Measurements from ENCODE around the gene CAMKMT. TPM values are rescaled to one million over a fixed set of nuclear protein-coding genes. Genes with fewer than 3 reads are reported as not detected.

The CAMKMT gene
- total RNA-seq, 2 experiments from 2014 or later, result 11.9 to 13.9 TPM

GRCh38 chr2:44716131-44716530 lies 354.4 kb downstream of the CAMKMT start:
- Histone ChIP-seq H3K27ac (ENCODE audit: low read depth in 1 of 2, low read length in 2 of 2) (no peak overlapping the region), H3K27me3 (ENCODE audit: control insufficient read depth in 1 of 2, insufficient read depth in 2 of 2, low read length in 2 of 2) (no peaks in the 10 kb centered on the region), H3K4me1 (ENCODE audit: insufficient read depth, low read length) (peaks cover 2% of the 10 kb centered on the region), H3K9me3 (ENCODE audit: control insufficient read depth in 1 of 2, insufficient read depth in 1 of 2, low read length in 2 of 2) (no peaks in the 10 kb centered on the region), H3K36me3 (ENCODE audit: insufficient read depth, low read length) (no peaks in the 10 kb centered on the region), H3K4me3 (ENCODE audit: low read length) (no peak overlapping the region)
- H3K4me3 Mint-ChIP-seq, result no peak overlapping the region
- H3K9me3 Mint-ChIP-seq, result no peaks in the 10 kb centered on the region
- no peak overlapping the region for H3K27ac Mint-ChIP-seq
- DNase-seq, result no peak
- TF ChIP-seq, protein P1, sequence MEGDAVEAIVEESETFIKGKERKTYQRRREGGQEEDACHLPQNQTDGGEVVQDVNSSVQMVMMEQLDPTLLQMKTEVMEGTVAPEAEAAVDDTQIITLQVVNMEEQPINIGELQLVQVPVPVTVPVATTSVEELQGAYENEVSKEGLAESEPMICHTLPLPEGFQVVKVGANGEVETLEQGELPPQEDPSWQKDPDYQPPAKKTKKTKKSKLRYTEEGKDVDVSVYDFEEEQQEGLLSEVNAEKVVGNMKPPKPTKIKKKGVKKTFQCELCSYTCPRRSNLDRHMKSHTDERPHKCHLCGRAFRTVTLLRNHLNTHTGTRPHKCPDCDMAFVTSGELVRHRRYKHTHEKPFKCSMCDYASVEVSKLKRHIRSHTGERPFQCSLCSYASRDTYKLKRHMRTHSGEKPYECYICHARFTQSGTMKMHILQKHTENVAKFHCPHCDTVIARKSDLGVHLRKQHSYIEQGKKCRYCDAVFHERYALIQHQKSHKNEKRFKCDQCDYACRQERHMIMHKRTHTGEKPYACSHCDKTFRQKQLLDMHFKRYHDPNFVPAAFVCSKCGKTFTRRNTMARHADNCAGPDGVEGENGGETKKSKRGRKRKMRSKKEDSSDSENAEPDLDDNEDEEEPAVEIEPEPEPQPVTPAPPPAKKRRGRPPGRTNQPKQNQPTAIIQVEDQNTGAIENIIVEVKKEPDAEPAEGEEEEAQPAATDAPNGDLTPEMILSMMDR (IDR thresholded peaks at IDR 0.05), result no peak
- ChIA-PET CTCF (no interaction called here), POLR2A (no interaction called here)
- no peaks in the 10 kb centered on the region for H3K27me3 Mint-ChIP-seq
- H3K36me3 Mint-ChIP-seq (ENCODE audit: low read depth), result peaks cover 5% of the 10 kb centered on the region
- ATAC-seq (ENCODE audit: poor library complexity), result no peak
- intact Hi-C loops (cut with DNase I, micrococcal nuclease), result no loop called here
- no peaks in the 10 kb centered on the region for H3K4me1 Mint-ChIP-seq (ENCODE audit: low read depth)

DNA sequence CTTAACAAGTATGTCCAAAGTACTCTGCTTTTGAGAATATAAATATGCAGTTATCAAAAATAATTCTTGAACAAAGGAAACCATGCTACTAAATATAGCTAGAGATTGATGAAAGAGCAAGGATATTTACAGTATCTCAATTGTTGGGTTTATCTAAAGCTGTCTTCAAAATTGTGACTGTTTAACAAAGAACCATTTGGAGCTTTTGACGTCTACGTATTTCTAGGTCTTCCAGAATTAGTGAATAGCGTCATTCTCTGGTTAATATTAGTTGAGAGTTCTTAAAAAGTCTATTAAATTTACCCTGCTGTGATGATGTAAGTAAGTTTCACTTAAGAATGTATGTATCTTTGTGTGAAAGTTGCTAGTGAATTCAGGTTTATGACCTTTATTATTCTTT lies 356.7 kb downstream of the CAMKMT start:
- no peak overlapping the region for H3K27ac Mint-ChIP-seq
- intact Hi-C loops (cut with DNase I, micrococcal nuclease), result no loop called here

GRCh38 chr2:44719562-44719961 lies 357.8 kb downstream of the CAMKMT start:
- H3K4me3 Mint-ChIP-seq, result no peak overlapping the region
- H3K27me3 ChIP-seq (ENCODE audit: control insufficient read depth in 1 of 2, insufficient read depth in 2 of 2, low read length in 2 of 2), result no peaks in the 10 kb centered on the region
- H3K36me3 Mint-ChIP-seq (ENCODE audit: low read depth), result no peaks in the 10 kb centered on the region
- H3K27ac ChIP-seq (ENCODE audit: low read depth in 1 of 2, low read length in 2 of 2), result no peak overlapping the region
- no peak overlapping the region for H3K4me3 ChIP-seq (ENCODE audit: low read length)
- ATAC-seq (ENCODE audit: poor library complexity) (no peak), DNase-seq (no peak)
- H3K9me3 ChIP-seq (ENCODE audit: control insufficient read depth in 1 of 2, insufficient read depth in 1 of 2, low read length in 2 of 2), result no peaks in the 10 kb centered on the region
- POLR2A ChIA-PET, result no interaction called here
- H3K4me1 ChIP-seq (ENCODE audit: insufficient read depth, low read length), result no peaks in the 10 kb centered on the region
- no peak overlapping the region for H3K27ac Mint-ChIP-seq
- H3K27me3 Mint-ChIP-seq, result no peaks in the 10 kb centered on the region
- CTCF ChIA-PET, result no interaction called here
- H3K36me3 ChIP-seq (ENCODE audit: insufficient read depth, low read length), result no peaks in the 10 kb centered on the region
- intact Hi-C loops (cut with DNase I, micrococcal nuclease), result no loop called here
- TF ChIP-seq, protein P1 (IDR thresholded peaks at IDR 0.05), result no peak
- no peaks in the 10 kb centered on the region for H3K4me1 Mint-ChIP-seq (ENCODE audit: low read depth)
- no peaks in the 10 kb centered on the region for H3K9me3 Mint-ChIP-seq

More for the DNA sequence above, 356.7 kb downstream of the CAMKMT start:
- Mint-ChIP-seq H3K27me3 (no peaks in the 10 kb centered on the region), H3K36me3 (ENCODE audit: low read depth) (no peaks in the 10 kb centered on the region), H3K4me1 (ENCODE audit: low read depth) (no peaks in the 10 kb centered on the region), H3K4me3 (no peak overlapping the region), H3K9me3 (no peaks in the 10 kb centered on the region)
- Histone ChIP-seq H3K4me1 (ENCODE audit: insufficient read depth, low read length) (no peaks in the 10 kb centered on the region), H3K27me3 (ENCODE audit: control insufficient read depth in 1 of 2, insufficient read depth in 2 of 2, low read length in 2 of 2) (no peaks in the 10 kb centered on the region), H3K9me3 (ENCODE audit: control insufficient read depth in 1 of 2, insufficient read depth in 1 of 2, low read length in 2 of 2) (no peaks in the 10 kb centered on the region), H3K4me3 (ENCODE audit: low read length) (no peak overlapping the region), H3K36me3 (ENCODE audit: insufficient read depth, low read length) (no peaks in the 10 kb centered on the region), H3K27ac (ENCODE audit: low read depth in 1 of 2, low read length in 2 of 2) (no peak overlapping the region)
- ChIA-PET CTCF (no interaction called here), POLR2A (no interaction called here)
- no peak for DNase-seq
- TF ChIP-seq, protein P1 (IDR thresholded peaks at IDR 0.05), result no peak
- ATAC-seq (ENCODE audit: poor library complexity), result no peak
